ENCODE measurements around the gene CD58. TPM values are rescaled to one million over a fixed set of nuclear protein-coding genes. Genes with fewer than 3 reads are reported as not detected.

Gene CD58
- total and polyA plus RNA-seq, 7 donors: 4.7 to 11.9 (median 7.8) TPM

DNA sequence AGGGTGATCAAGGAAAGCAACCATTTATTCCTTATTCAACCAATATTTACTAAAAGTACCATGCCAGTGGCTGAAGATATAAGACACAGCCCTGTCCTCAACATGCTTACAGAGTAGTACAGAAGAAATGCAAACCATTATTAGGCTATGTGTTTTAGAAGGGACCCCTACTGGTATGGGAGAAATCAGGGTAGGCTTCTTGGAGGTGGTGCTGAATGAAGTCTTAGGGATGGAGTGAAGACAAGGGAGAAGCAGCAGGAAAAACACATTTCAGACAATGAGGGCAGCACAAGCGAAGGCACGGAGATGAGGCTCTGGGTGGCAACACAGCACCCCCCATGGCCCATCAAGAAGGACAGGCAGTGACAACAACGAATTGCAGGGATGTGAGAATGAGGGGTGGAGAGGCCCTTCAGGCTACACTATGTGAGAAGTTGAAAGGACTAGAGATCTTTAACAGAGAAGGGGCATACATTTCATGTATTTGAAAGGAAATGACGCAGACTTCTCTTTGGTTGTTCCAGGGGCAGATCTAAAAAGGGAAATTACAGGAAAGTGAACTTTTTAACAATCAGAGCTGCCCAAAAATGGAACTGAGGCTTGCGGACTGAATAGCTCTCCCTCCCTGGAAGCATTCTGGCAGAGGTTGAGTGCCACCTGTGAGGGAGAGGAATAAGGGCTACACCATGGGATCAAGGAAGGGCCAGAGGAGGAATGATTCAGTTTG, 16.8 kb upstream of the CD58 start:
- intact Hi-C loops (cut with DNase I): no loop called here
- Histone ChIP-seq H3K4me1 (no peaks in the 10 kb centered on the region), H3K27me3 (ENCODE audit: insufficient read depth in 3 of 3, low read length in 2 of 3) (no peaks in the 10 kb centered on the region), H3K27ac (no peak overlapping the region), H3K36me3 (ENCODE audit: insufficient read depth in 1 of 2, low read depth in 1 of 2) (no peaks in the 10 kb centered on the region), H3K9me3 (no peaks in the 10 kb centered on the region), H3K4me3 (no peak overlapping the region)
- DNase-seq (no peak), ATAC-seq (no peak)
- WGBS, 3 donors: 82 to 83% (median 82%) methylated on average over 5 of the region's 5 CpGs
- TF ChIP-seq, protein P1, sequence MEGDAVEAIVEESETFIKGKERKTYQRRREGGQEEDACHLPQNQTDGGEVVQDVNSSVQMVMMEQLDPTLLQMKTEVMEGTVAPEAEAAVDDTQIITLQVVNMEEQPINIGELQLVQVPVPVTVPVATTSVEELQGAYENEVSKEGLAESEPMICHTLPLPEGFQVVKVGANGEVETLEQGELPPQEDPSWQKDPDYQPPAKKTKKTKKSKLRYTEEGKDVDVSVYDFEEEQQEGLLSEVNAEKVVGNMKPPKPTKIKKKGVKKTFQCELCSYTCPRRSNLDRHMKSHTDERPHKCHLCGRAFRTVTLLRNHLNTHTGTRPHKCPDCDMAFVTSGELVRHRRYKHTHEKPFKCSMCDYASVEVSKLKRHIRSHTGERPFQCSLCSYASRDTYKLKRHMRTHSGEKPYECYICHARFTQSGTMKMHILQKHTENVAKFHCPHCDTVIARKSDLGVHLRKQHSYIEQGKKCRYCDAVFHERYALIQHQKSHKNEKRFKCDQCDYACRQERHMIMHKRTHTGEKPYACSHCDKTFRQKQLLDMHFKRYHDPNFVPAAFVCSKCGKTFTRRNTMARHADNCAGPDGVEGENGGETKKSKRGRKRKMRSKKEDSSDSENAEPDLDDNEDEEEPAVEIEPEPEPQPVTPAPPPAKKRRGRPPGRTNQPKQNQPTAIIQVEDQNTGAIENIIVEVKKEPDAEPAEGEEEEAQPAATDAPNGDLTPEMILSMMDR (IDR thresholded peaks at IDR 0.05): no peak

DNA sequence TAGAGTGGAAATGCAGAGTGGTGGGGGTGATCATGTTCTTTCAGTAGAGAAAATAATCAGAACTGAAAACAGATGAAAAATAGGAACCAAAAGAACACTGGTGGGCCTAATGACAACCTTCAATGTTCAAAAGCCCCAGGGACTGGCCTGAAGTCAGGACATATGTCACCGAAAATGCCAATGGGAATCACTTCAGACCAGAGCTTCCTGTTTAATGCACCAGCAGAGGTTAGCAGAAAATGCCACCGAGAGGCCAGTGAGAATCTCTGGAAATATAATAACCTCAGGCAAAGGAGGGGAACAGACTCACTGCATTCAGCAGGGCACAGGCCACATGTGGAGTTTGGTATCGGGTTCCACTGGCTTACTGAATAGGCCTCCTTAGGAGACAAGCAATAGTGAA, 15.9 kb upstream of the CD58 start:
- TF ChIP-seq, protein P1 (IDR thresholded peaks at IDR 0.05): no peak
- intact Hi-C loops (cut with DNase I): no loop called here
- DNase-seq (no peak), ATAC-seq (no peak)
- H3K4me3 ChIP-seq: no peak overlapping the region
- no peaks in the 10 kb centered on the region for H3K27me3 ChIP-seq (ENCODE audit: insufficient read depth in 3 of 3, low read length in 2 of 3)
- WGBS, 3 donors: 53 to 70% (median 62%) methylated on average over 3 of the region's 3 CpGs
- H3K4me1 ChIP-seq: no peaks in the 10 kb centered on the region
- no peaks in the 10 kb centered on the region for H3K9me3 ChIP-seq
- no peak overlapping the region for H3K27ac ChIP-seq
- no peaks in the 10 kb centered on the region for H3K36me3 ChIP-seq (ENCODE audit: insufficient read depth in 1 of 2, low read depth in 1 of 2)

DNA sequence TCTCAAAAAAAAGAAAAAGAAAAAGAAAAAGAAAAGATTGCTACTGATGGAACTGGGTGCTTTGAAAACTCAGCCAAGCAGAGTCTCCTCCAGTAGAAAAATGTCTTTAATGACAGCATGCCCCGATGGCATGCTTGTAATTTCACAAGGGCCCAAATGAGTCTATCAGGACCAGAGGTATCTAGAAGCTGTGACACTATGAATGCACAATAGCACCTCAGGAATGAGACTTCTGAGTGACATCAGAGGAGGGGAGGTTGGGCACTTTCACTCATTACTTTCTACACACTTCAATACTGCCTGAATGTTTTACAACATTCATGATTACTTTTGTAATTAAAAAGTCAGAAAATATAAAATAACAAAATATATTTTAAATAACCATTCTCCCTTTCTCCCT, 15.1 kb upstream of the CD58 start:
- no peak for DNase-seq
- TF ChIP-seq, protein P1 (IDR thresholded peaks at IDR 0.05): no peak
- no peaks in the 10 kb centered on the region for H3K9me3 ChIP-seq
- H3K36me3 ChIP-seq (ENCODE audit: insufficient read depth in 1 of 2, low read depth in 1 of 2): no peaks in the 10 kb centered on the region
- no peak for ATAC-seq
- WGBS, 3 donors: 69 to 71% (median 70%) methylated on average over 1 of the region's 1 CpG
- no peak overlapping the region for H3K27ac ChIP-seq
- H3K4me1 ChIP-seq: no peaks in the 10 kb centered on the region
- no peaks in the 10 kb centered on the region for H3K27me3 ChIP-seq (ENCODE audit: insufficient read depth in 3 of 3, low read length in 2 of 3)
- H3K4me3 ChIP-seq: no peak overlapping the region
- intact Hi-C loops (cut with DNase I): no loop called here

DNA sequence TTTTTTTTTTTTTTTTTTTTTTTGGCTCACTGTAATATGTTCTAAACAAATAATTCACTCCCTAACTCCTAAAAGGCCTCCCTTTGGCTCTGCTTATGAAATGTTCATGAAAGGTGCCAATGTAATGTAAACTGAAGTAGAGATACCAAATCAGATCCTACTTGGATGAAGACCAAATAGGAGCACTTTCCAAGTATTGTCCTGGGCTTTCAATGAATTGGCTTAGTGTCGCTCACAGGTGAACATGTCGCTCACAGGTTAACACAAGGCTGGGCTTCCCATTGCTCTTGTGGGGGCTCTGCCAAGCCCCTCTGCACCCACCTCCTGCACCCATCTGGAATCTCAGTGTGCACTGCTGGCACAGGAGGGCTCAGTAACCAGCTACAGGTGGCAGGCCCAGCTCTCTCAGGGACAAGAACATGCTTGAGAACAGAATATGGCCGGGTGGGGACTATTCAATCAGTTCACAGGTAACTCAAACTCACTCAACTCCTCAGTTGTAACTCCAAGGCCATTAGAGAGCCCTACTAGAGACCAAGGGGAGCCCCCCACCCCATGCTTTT, 10.6 kb upstream of the CD58 start:
- ATAC-seq (no peak), DNase-seq (no peak)
- no peaks in the 10 kb centered on the region for H3K36me3 ChIP-seq (ENCODE audit: insufficient read depth in 1 of 2, low read depth in 1 of 2)
- H3K27ac ChIP-seq: no peak overlapping the region
- no peaks in the 10 kb centered on the region for H3K9me3 ChIP-seq
- TF ChIP-seq, protein P1 (IDR thresholded peaks at IDR 0.05): no peak
- H3K4me1 ChIP-seq: no peaks in the 10 kb centered on the region
- no peak overlapping the region for H3K4me3 ChIP-seq
- WGBS, 3 donors: 86 to 96% (median 94%) methylated on average over 3 of the region's 3 CpGs
- H3K27me3 ChIP-seq (ENCODE audit: insufficient read depth in 3 of 3, low read length in 2 of 3): no peaks in the 10 kb centered on the region
- intact Hi-C loops (cut with DNase I): no loop called here

Data from psoas muscle (tissue), 8 donors.